ENCODE data around the gene VSIG1. TPM values are rescaled to one million over a fixed set of nuclear protein-coding genes. Genes with fewer than 3 reads are reported as not detected.

The VSIG1 gene
- total and polyA plus RNA-seq, 4 donors: not detected

DNA sequence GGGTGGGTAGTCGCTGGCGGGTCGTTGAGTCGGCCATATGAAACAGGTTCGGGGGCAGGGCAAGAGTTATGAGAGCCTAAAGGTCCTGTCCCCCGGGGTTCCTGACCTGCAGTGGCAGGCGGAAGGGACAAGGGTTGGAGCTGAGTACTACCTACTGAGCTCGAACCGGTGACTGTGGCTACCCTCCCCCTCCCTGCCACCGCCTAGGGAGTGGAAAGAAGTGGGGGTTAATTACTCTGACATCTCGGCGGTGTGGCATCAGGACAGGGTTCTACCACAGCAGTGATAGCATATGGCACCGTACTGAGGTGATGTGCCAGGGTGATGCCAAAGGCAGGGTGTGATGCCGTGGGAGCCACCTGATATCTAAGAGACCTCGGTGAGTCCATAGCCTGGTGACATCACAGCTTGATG, 47.0 kb downstream of the VSIG1 start:
- Histone ChIP-seq H3K9me3 (ENCODE audit: control insufficient read depth in 4 of 4, low read length in 3 of 4) (no peaks in the 10 kb centered on the region), H3K9ac (ENCODE audit: low read depth in 1 of 2, low read length in 2 of 2) (peak overlapping the region in 1 of 2 donors; percentile 72), H3K27me3 (ENCODE audit: control insufficient read depth in 4 of 4, insufficient read depth in 4 of 4, low read length in 3 of 4) (no peaks in the 10 kb centered on the region), H3K36me3 (ENCODE audit: control insufficient read depth in 4 of 4, insufficient read depth in 3 of 4, low read depth in 1 of 4, low read length in 3 of 4) (peaks cover 0 to 3% (median 1%) of the 10 kb centered on the region in 4 donors), H3K4me3 (ENCODE audit: low read depth in 1 of 3, low read length in 3 of 3) (peak overlapping the region; percentile 29 to 93 (median 69)), H3K4me1 (ENCODE audit: control insufficient read depth in 4 of 4, insufficient read depth in 4 of 4, low read length in 3 of 4) (peaks cover 0 to 4% (median 2%) of the 10 kb centered on the region in 4 donors), H3K27ac (ENCODE audit: low read depth in 1 of 2, low read length in 2 of 2) (peak overlapping the region; percentile 4 to 76)
- TF ChIP-seq TAF1 (conservative IDR thresholded peaks at IDR 0.05) (peak; percentile 72), YY1 (IDR thresholded peaks at IDR 0.05) (peak; percentile 8), EGR1 (IDR thresholded peaks at IDR 0.05; ENCODE audit: low read depth in 2 of 2) (no peak), GABPA (IDR thresholded peaks at IDR 0.05 in 1 of 2, conservative IDR thresholded peaks at IDR 0.05 in 1 of 2) (no peak), NR2F2 (IDR thresholded peaks at IDR 0.05) (no peak), CTCF (IDR thresholded peaks at IDR 0.05; ENCODE audit: low read depth, low read length, missing input control) (no peak)
- no peak for DNase-seq (ENCODE audit: low spot score)
- WGBS: 0% methylated on average over 15 of the region's 15 CpGs

DNA sequence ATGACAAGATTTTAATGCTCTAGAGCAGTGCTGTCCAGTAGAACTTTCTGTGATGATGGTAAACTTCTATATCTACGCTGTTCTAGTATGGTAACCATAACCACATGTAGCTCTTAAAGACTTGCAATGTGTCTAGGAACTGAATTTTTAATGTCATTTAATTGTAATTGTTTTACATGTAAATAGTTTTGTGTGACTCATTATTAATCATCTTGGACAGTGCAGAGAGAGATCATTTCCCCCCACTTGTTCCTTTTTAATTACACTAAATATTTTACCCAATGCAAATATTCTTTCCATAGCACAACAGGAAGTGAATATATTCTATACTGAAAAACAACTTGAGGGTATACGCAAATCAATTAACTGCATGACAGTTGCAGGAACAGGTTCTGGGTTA, 52.5 kb downstream of the VSIG1 start:
- no peaks in the 10 kb centered on the region for H3K36me3 ChIP-seq (ENCODE audit: control insufficient read depth in 4 of 4, insufficient read depth in 3 of 4, low read depth in 1 of 4, low read length in 3 of 4)
- no peak for TF ChIP-seq RXRA (IDR thresholded peaks at IDR 0.05)
- 96% methylated on average over 2 of the region's 2 CpGs for WGBS
- no peak for DNase-seq (ENCODE audit: low spot score)
- H3K4me3 ChIP-seq (ENCODE audit: low read depth in 1 of 3, low read length in 3 of 3): no peak overlapping the region
- no peaks in the 10 kb centered on the region for H3K27me3 ChIP-seq (ENCODE audit: control insufficient read depth in 4 of 4, insufficient read depth in 4 of 4, low read length in 3 of 4)
- no peaks in the 10 kb centered on the region for H3K9me3 ChIP-seq (ENCODE audit: control insufficient read depth in 4 of 4, low read length in 3 of 4)
- no peaks in the 10 kb centered on the region for H3K4me1 ChIP-seq (ENCODE audit: control insufficient read depth in 4 of 4, insufficient read depth in 4 of 4, low read length in 3 of 4)
- H3K27ac ChIP-seq (ENCODE audit: low read depth in 1 of 2, low read length in 2 of 2): no peak overlapping the region
- H3K9ac ChIP-seq (ENCODE audit: low read depth in 1 of 2, low read length in 2 of 2): no peak overlapping the region

GRCh38 chrX:108105473-108105872, 60.6 kb downstream of the VSIG1 start:
- no peak for TF ChIP-seq SP1 (IDR thresholded peaks at IDR 0.05)
- no peak for TF ChIP-seq FOXA2 (IDR thresholded peaks at IDR 0.05)
- TF ChIP-seq, protein P1, sequence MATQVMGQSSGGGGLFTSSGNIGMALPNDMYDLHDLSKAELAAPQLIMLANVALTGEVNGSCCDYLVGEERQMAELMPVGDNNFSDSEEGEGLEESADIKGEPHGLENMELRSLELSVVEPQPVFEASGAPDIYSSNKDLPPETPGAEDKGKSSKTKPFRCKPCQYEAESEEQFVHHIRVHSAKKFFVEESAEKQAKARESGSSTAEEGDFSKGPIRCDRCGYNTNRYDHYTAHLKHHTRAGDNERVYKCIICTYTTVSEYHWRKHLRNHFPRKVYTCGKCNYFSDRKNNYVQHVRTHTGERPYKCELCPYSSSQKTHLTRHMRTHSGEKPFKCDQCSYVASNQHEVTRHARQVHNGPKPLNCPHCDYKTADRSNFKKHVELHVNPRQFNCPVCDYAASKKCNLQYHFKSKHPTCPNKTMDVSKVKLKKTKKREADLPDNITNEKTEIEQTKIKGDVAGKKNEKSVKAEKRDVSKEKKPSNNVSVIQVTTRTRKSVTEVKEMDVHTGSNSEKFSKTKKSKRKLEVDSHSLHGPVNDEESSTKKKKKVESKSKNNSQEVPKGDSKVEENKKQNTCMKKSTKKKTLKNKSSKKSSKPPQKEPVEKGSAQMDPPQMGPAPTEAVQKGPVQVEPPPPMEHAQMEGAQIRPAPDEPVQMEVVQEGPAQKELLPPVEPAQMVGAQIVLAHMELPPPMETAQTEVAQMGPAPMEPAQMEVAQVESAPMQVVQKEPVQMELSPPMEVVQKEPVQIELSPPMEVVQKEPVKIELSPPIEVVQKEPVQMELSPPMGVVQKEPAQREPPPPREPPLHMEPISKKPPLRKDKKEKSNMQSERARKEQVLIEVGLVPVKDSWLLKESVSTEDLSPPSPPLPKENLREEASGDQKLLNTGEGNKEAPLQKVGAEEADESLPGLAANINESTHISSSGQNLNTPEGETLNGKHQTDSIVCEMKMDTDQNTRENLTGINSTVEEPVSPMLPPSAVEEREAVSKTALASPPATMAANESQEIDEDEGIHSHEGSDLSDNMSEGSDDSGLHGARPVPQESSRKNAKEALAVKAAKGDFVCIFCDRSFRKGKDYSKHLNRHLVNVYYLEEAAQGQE (IDR thresholded peaks at IDR 0.05): no peak
- no peak for TF ChIP-seq MAX (IDR thresholded peaks at IDR 0.05)
- no peak for TF ChIP-seq JUND (IDR thresholded peaks at IDR 0.05)
- no peak for TF ChIP-seq HNF4G (IDR thresholded peaks at IDR 0.05)
- TF ChIP-seq CTCF (IDR thresholded peaks at IDR 0.05; ENCODE audit: low read depth, low read length, missing input control): no peak
- no peaks in the 10 kb centered on the region for H3K27me3 ChIP-seq (ENCODE audit: control insufficient read depth in 4 of 4, insufficient read depth in 4 of 4, low read length in 3 of 4)
- no peak overlapping the region for H3K4me3 ChIP-seq (ENCODE audit: low read depth in 1 of 3, low read length in 3 of 3)
- DNase-seq (ENCODE audit: low spot score): no peak
- no peaks in the 10 kb centered on the region for H3K9me3 ChIP-seq (ENCODE audit: control insufficient read depth in 4 of 4, low read length in 3 of 4)
- no peaks in the 10 kb centered on the region for H3K36me3 ChIP-seq (ENCODE audit: control insufficient read depth in 4 of 4, insufficient read depth in 3 of 4, low read depth in 1 of 4, low read length in 3 of 4)
- H3K27ac ChIP-seq (ENCODE audit: low read depth in 1 of 2, low read length in 2 of 2): no peak overlapping the region
- H3K4me1 ChIP-seq (ENCODE audit: control insufficient read depth in 4 of 4, insufficient read depth in 4 of 4, low read length in 3 of 4): peaks cover 0 to 1% (median 0%) of the 10 kb centered on the region in 4 donors
- no peak overlapping the region for H3K9ac ChIP-seq (ENCODE audit: low read depth in 1 of 2, low read length in 2 of 2)

Measured in liver (tissue), 9 donors.